Common myeloid progenitor, CD34-positive (primary cell): ENCODE data around the gene VGLL4.
"Not testable (repeated sequence)": the region's sequence is repeated elsewhere in the genome, so short reads cannot be mapped to it uniquely, and the experiment has no call there.

Experiments
- CTCF ChIA-PET: fragments of 350-600 bp; sonication (Branson Sonifier 250); formaldehyde crosslinking; loops from one replicate; lab custom pipeline; 2021; ENCODE audit warnings: antibody characterized with exemption; lab: Charles Lee
- POLR2A ChIA-PET: fragments of 350-600 bp; sonication (Branson Sonifier 250); formaldehyde crosslinking; loops from one replicate; lab custom pipeline; 2021; ENCODE audit warnings: antibody characterized with exemption; lab: Charles Lee
- DNase-seq, 3 donors: peaks; one replicate each; pipeline versions ENCODE4 v3.0.0 to v3.0.0-alpha.2; 2013
- H3K27ac ChIP-seq, 2 experiments: 1 replicate in 1 of 2; 2 replicates in 1 of 2; pipeline ENCODE4 v1.7.0; 2013; ENCODE audit warnings: inconsistent platforms in 2 of 2, low read length in 2 of 2, mild to moderate bottlenecking in 2 of 2, low read depth in 1 of 2, moderate library complexity in 1 of 2; ENCODE audit not compliant: severe bottlenecking in 2 of 2, insufficient read depth in 1 of 2, poor library complexity in 1 of 2
- H3K27me3 ChIP-seq, 5 experiments: replicated peaks in 2 of 5; 1 replicate in 3 of 5; 2 replicates in 2 of 5; pipeline versions ENCODE4 v1.6.1 to v1.7.0; 2013; ENCODE audit warnings: low read length in 4 of 5, mild to moderate bottlenecking in 2 of 5, moderate library complexity in 2 of 5, inconsistent platforms in 1 of 5; ENCODE audit not compliant: insufficient read depth in 5 of 5, control insufficient read depth in 4 of 5
- H3K36me3 ChIP-seq, 4 experiments: 1 replicate in 2 of 4; 2 replicates in 2 of 4; pipeline versions ENCODE4 v1.6.1 to v1.7.0; 2013; ENCODE audit warnings: low read length in 3 of 4, control low read depth in 1 of 4, mild to moderate bottlenecking in 1 of 4; ENCODE audit not compliant: control insufficient read depth in 4 of 4, insufficient read depth in 4 of 4
- H3K4me1 ChIP-seq, 4 experiments: 1 replicate in 3 of 4; 2 replicates in 1 of 4; pipeline versions ENCODE4 v1.6.1 to v1.7.1; 2013; ENCODE audit warnings: low read length in 3 of 4, mild to moderate bottlenecking in 3 of 4, control low read depth in 1 of 4, inconsistent platforms in 1 of 4, moderate library complexity in 1 of 4; ENCODE audit not compliant: control insufficient read depth in 4 of 4, insufficient read depth in 4 of 4; ENCODE audit errors: control extremely low read depth in 1 of 4
- H3K4me3 ChIP-seq, 7 experiments: 1 replicate in 4 of 7; 2 replicates in 3 of 7; pipeline versions ENCODE4 v1.5.1 to v1.7.0; 2013; ENCODE audit warnings: mild to moderate bottlenecking in 7 of 7, low read length in 6 of 7, moderate library complexity in 6 of 7, inconsistent platforms in 2 of 7, low read depth in 2 of 7, control low read depth in 1 of 7; ENCODE audit not compliant: insufficient read depth in 4 of 7, control insufficient read depth in 1 of 7; ENCODE audit errors: extremely low read depth in 1 of 7
- H3K9me3 ChIP-seq, 5 experiments: 1 replicate in 4 of 5; 2 replicates in 1 of 5; pipeline versions ENCODE4 v1.6.1 to v1.7.1; 2013; ENCODE audit warnings: low read length in 4 of 5, mild to moderate bottlenecking in 2 of 5, inconsistent platforms in 1 of 5, low read depth in 1 of 5, moderate library complexity in 1 of 5; ENCODE audit not compliant: control insufficient read depth in 4 of 5, insufficient read depth in 2 of 5; ENCODE audit errors: control extremely low read depth in 1 of 5
- WGBS: methylation state at CpG from one replicate; pipeline ENCODE4 v1.1.5; 2013; ENCODE audit not compliant: insufficient coverage; 5-methylcytosine and 5-hydroxymethylcytosine counted together

The VGLL4 gene

GRCh38 chr3:11575677-11576076 is 68.0 kb downstream of the VGLL4 start:
- Histone ChIP-seq H3K9me3 (no peaks in the 10 kb centered on the region), H3K36me3 (peaks cover 2 to 29% (median 15%) of the 10 kb centered on the region in 4 experiments), H3K4me1 (peaks cover 0 to 8% (median 0%) of the 10 kb centered on the region in 4 experiments), H3K27me3 (no peaks in the 10 kb centered on the region), H3K4me3 (no peak overlapping the region), H3K27ac (no peak overlapping the region)
- ChIA-PET POLR2A (no interaction called here), CTCF (no interaction called here)
- 98% methylated on average over 6 of the region's 10 CpGs for WGBS
- DNase-seq = no peak

- Histone ChIP-seq H3K36me3 (peaks cover 2 to 28% (median 15%) of the 10 kb centered on the region in 4 experiments), H3K27me3 (no peaks in the 10 kb centered on the region), H3K4me3 (no peak overlapping the region), H3K4me1 (peaks cover 0 to 8% (median 0%) of the 10 kb centered on the region in 4 experiments), H3K27ac (no peak overlapping the region), H3K9me3 (no peaks in the 10 kb centered on the region)
- POLR2A ChIA-PET = interaction anchor here (0.7 kb wide), 1 partner anchor 112 kb away, joined by 4 read pairs; no protein-coding TSS in a partner anchor
- 97% methylated on average over 14 of the region's 20 CpGs for WGBS
- no peak for DNase-seq
- CTCF ChIA-PET = interaction anchor here (1.0 to 1.8 kb wide), 2 partner anchors 36 to 77 kb away, joined by 3 to 7 read pairs; no protein-coding TSS in a partner anchor
Observed at GRCh38 chr3:11574981-11575669, 68.6 kb downstream of the VGLL4 start.

- WGBS = 97% methylated on average over 10 of the region's 11 CpGs
- H3K4me1 ChIP-seq, DNase-seq, H3K4me3 ChIP-seq, H3K27ac ChIP-seq, H3K9me3 ChIP-seq, H3K27me3 ChIP-seq, CTCF ChIA-PET: not testable (repeated sequence)
- peaks cover 2 to 36% (median 22%) of the 10 kb centered on the region in 4 experiments for H3K36me3 ChIP-seq
- POLR2A ChIA-PET = interaction anchor here (0.5 kb wide), 1 partner anchor 22 kb away, joined by 3 read pairs; no protein-coding TSS in a partner anchor
Observed at GRCh38 chr3:11572660-11573059, 71.1 kb downstream of the VGLL4 start.

DNA sequence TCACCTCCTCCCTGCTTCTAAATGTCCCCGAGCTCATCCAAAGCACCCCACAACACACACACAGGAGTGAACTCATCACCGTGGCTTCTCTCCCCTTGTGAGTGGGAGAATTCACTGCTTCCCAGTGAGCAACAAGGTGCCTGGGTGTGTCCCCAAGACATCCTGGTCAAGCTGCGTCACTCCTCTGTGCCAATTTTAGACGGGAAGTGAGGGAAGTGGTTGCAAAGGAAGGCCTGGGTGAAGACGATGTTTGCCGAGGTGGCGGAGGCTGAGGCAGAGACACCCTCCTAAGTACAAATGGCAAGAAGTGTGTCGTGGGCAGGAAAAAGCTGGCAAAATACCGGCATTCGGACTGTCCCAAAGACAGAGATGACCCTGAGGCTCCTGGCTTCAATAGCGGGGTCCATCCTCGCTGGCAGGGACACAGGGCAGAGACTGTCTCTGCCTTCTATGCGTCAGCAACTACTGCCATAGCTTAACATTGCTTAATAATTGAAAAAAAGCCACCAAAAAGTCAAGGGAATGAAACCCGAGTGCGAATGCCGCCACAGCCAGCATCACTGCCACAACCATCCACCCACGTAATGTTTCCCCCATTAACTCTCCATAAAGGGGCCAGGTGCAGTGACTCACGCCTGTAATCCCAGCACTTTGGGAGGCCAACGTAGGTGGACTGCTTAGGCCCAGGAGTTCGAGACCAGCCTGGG is 72.8 kb downstream of the VGLL4 start:
- DNase-seq = peak; percentile 11 to 27 (median 17)
- Histone ChIP-seq H3K4me1 (peaks cover 0 to 8% (median 0%) of the 10 kb centered on the region in 4 experiments), H3K9me3 (no peaks in the 10 kb centered on the region), H3K27ac (peak overlapping the region; percentile 4 to 39), H3K4me3 (peak overlapping the region in 1 of 7 experiments; percentile 13), H3K27me3 (no peaks in the 10 kb centered on the region), H3K36me3 (peaks cover 2 to 48% (median 34%) of the 10 kb centered on the region in 4 experiments)
- POLR2A ChIA-PET = no interaction called here
- WGBS = 64% methylated on average over 17 of the region's 20 CpGs
- CTCF ChIA-PET = interaction anchor here (0.6 kb wide), 1 partner anchor 33 kb away, joined by 3 read pairs; no protein-coding TSS in a partner anchor

- ChIA-PET CTCF (no interaction called here), POLR2A (interaction anchor here (0.6 kb wide), 1 partner anchor 684 kb away, joined by 3 read pairs; no protein-coding TSS in a partner anchor)
- Histone ChIP-seq H3K36me3 (peaks cover 2 to 47% (median 35%) of the 10 kb centered on the region in 4 experiments), H3K9me3 (no peaks in the 10 kb centered on the region), H3K4me1 (peaks cover 0 to 8% (median 0%) of the 10 kb centered on the region in 4 experiments), H3K4me3 (no peak overlapping the region), H3K27me3 (no peaks in the 10 kb centered on the region), H3K27ac (peak overlapping the region in 1 of 2 experiments; percentile 4)
- WGBS = 100% methylated on average over 8 of the region's 13 CpGs
- DNase-seq = no peak
Observed at GRCh38 chr3:11570251-11570650, 73.5 kb downstream of the VGLL4 start.

GRCh38 chr3:11569156-11569741 is 74.5 kb downstream of the VGLL4 start:
- Histone ChIP-seq H3K27me3 (no peaks in the 10 kb centered on the region), H3K27ac (no peak overlapping the region), H3K36me3 (peaks cover 2 to 50% (median 37%) of the 10 kb centered on the region in 4 experiments), H3K4me1 (peaks cover 0 to 8% (median 0%) of the 10 kb centered on the region in 4 experiments), H3K9me3 (no peaks in the 10 kb centered on the region), H3K4me3 (no peak overlapping the region)
- ChIA-PET CTCF (no interaction called here), POLR2A (interaction anchor here (0.6 kb wide), 1 partner anchor 130 kb away, joined by 3 read pairs; no protein-coding TSS in a partner anchor)
- DNase-seq = no peak
- 99% methylated on average over 12 of the region's 13 CpGs for WGBS
